Activated CD8-positive, alpha-beta memory T cell treated with anti-CD3 and anti-CD28 coated beads for 1 hour (primary cell): Measurements from ENCODE around the gene FXYD1.

ENCODE experiments used
- DNase-seq, 2 donors: peaks; one replicate each; pipeline ENCODE4 v3.0.0-alpha.2; 2020; ENCODE audit warnings: low read depth in 1 of 2; ENCODE audit errors: extremely low read depth in 1 of 2

The FXYD1 gene

DNA sequence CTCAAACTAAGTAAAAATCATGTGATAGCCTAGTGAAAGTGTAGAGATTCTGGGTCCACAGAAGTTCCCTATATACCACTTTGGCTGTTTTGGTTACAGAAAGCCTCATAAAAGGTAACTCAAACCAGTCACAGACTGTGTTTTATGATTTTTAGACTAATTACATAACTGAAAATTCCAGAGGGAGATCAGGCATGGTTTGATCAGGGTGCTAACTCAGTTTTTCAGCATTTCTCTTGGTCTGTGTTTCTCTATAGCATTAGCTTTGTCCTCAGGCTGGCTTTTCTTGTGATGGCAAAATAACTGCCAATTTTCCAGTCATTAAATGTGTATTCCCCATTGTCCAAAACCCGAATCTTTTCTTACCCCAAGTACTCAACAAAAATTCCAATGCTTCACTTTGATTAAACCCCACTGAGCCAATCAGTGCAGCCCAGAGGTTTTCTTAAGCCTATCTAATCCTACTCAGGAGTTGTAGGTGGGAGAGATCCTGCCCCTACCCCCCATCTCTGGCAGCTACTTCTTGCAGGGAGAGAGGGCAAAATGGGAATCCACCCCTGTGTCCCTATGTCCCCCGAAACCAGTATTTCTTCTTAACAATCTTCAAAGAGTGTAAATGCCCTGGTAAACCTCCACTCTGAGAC lies 31.6 kb upstream of the FXYD1 start:
- DNase-seq, result no peak

DNA sequence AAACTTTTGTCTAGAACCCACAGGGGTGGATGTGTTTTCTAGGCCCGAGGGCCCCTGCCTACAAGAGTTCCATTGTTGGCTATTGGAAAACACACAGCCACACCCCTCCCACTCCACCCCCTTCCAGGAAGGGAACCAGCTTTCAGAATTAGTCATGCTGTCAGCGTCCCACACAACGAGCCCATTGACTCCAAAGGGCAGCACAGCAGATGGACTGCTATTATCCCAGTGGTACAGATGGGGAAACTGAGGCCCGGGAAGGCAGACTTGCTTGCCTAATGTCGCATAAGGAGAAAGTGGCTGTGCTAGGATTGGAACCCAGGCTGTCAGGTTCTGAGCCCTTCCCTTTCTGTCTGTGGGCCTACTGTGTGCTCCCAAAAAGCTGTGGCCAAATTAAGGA lies 31.1 kb upstream of the FXYD1 start:
- no peak for DNase-seq

DNA sequence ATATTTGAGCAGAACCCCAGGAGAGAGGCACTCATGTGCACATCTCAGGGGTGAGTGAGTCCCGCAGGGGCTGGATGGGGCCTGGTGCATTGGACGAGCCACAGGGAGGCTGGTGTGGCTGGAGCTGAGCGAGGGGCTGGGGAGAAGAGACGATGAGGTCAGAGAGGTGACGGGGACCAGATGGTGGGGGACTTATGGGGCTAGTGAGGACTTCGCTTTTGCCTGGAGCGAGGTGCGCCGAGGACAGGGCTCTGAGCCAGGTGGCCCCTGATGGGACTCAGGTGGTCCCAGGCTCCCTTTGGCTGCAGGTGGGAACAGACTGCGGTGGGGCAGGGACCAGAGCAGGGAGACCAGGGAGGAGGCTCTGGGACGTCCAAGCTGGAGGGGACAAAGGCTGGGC lies 29.9 kb upstream of the FXYD1 start:
- no peak for DNase-seq

- DNase-seq, result no peak
Observed at GRCh38 chr19:35109395-35110112, 29.1 kb upstream of the FXYD1 start.

DNA sequence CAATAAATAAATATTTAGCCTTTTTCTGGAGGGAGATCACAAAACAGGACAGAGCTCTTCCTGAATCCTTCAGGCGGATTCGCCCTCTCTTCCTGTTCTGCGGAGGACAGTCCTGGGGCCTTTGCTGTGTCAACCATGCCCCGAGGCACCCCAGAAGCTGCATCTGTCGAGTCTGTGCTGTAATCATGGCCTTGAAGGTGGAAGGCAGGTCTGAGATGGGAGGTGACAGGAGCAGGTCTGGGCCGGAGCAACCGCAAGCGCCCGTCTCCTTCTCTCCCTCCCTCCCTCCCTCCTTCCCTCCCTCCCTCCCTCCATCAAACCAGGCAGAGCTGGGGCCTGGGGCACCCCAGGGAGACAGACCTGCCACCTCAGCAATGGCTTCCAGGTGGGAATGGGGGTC lies 27.6 kb upstream of the FXYD1 start:
- DNase-seq, result no peak

- no peak for DNase-seq
Observed at GRCh38 chr19:35112995-35113688, 25.5 kb upstream of the FXYD1 start.

GRCh38 chr19:35114353-35115176 lies 24.1 kb upstream of the FXYD1 start:
- peak; percentile 24 to 50 for DNase-seq

- no peak for DNase-seq
Observed at GRCh38 chr19:35115177-35115951, 23.3 kb upstream of the FXYD1 start, which contains the start of gene FXYD3. Gene FXYD3 (plus strand): TSS chr19:35115823. CDS start chr19:35119377, 3,554 bp downstream.

DNA sequence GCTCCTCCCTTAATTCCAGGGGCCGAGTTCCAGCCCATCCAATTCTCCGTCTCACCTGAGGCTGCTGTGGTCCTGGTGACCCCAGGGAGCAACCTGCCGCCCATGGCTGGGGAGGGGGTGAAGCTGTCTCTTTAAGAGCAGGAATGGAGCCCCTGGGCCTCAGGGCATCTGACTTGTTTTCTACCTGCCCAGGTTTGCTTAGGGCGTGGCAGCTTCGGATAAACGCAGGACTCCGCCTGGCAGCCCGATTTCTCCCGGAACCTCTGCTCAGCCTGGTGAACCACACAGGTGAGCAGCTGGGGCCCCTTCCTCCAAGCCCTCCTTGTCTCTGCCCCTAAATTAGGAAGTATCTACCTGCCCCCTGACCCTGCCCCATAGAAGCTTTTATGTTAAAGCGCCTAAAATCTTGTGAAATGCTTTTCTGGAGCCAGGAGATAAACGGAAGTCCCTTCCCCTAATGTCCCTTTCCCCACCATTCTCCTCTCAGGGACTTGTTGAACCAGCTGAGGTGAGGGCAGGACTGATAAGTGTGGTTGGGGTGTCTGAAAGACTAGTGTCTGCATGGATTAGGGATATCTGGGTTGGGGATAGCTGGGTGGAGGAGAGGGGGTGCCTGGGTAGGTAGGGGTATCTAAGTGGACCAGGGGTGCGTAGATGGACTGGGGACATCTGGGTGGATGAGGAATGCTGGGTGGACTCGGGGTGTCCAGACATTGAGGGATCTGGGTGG lies 22.4 kb upstream of the FXYD1 start:
- DNase-seq, result no peak

DNA sequence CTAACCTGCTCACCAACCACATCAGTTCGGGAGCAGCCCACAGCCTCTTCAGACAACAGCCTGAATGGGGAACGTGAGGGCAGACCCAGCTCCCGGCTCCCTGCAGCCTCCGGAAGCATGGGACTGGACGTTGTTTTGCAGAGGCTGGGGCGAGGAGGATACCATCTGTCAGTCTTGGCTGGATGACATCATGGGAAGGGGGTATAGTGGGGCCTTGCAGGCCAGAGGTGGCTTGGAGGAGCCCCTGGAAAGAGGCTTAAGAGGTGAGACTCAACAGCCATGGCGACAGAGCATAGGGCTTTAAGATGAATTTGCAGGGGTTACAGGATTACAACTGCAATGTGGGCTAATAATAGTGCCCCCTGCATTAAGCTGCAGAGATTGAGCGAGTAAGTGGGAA lies 21.5 kb upstream of the FXYD1 start:
- DNase-seq, result no peak

- DNase-seq, result no peak
Observed at GRCh38 chr19:35117799-35118198, 20.8 kb upstream of the FXYD1 start.

- DNase-seq, result no peak
Observed at GRCh38 chr19:35118268-35119020, 20.2 kb upstream of the FXYD1 start.

GRCh38 chr19:35119091-35119490 lies 19.5 kb upstream of the FXYD1 start:
- DNase-seq, result no peak

GRCh38 chr19:35119578-35120155 lies 19.0 kb upstream of the FXYD1 start:
- DNase-seq, result no peak

- DNase-seq, result no peak
Observed at GRCh38 chr19:35120492-35120891, 18.1 kb upstream of the FXYD1 start.

DNA sequence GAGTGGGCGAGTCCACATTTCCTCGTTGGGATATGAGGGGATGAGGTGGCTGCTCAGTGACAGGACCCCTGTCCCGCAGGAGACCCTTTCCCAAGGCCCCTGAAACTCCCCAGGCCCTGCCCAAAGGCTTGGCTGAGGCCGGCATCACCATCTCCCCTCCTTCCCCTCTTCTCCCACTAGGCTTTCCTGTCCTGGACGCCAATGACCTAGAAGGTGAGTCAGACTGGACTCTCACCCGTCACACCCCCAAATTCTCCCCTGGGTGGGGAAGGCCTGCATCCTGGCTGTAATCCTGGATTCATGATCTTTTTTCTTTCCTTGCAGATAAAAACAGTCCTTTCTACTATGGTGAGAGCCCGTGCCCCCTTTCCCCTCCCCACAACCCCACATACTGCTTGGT lies 17.7 kb upstream of the FXYD1 start:
- no peak for DNase-seq

- no peak for DNase-seq
Observed at GRCh38 chr19:35122687-35123551, 15.7 kb upstream of the FXYD1 start.

DNA sequence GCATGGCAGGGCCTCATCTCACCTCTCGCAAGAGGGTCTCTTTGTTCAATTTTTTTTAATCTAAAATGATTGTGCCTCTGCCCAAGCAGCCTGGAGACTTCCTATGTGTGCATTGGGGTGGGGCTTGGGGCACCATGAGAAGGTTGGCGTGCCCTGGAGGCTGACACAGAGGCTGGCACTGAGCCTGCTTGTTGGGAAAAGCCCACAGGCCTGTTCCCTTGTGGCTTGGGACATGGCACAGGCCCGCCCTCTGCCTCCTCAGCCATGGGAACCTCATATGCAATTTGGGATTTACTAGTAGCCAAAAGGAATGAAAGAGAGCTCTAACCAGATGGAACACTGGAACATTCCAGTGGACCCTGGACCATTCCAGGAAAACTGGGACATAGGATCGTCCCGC lies 15.1 kb upstream of the FXYD1 start:
- DNase-seq, result no peak
